SH-SY5Y (cell line): ENCODE measurements around the gene FLNB.

Experiments used
- GATA2 ChIP-seq: IDR thresholded peaks from 2 replicates; pipeline ENCODE4 v1.6.1; 2011; ENCODE audit warnings: mild to moderate bottlenecking, low read depth, low read length
- GATA3 ChIP-seq: IDR thresholded peaks from 2 replicates; pipeline ENCODE4 v1.6.1; 2011; ENCODE audit warnings: low read depth, mild to moderate bottlenecking, low read length, moderate library complexity

DNA sequence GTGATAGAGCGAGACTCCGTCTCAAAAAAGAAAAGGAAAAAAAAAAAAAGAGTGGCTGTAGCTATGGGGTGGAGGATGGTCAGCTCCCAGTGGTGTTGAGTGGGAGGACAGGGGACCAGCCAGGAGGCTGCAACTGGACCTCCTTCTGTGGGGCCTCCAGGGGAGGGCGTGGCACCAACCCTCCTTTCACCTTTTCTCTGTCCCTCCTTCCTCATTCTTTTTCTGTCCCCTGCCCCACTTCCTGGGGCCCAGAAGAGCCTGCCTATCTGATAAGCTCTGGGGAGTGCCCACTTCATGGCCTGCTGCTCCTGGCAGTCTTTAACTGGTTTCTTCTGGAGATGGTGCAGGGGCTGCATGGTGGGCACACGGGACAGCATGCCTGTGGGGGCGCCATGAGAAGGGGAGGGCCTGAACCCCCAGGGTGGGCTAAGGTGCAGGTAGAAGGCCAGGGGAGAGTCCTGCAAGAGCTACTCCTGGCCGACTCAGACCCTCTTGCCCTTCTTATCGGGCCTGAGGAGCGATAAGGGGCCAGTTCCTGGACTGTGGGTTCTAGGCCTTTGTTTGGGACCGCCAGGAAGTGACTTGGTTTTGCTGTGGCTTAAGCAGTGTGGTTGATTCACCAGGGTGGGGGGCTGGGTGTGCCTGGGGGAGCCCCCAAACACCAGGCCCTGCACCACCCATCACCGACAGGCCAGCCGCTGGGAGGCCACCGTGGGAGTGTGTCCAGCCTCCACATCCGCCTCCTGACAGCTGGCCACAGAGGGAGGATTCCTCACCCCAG, 49.4 kb upstream of the FLNB start:
- TF ChIP-seq GATA3, result no peak
- TF ChIP-seq GATA2, result no peak
